NAMALWA (cell line): Measurements from ENCODE around the gene SPATA2L.
"Not testable (repeated sequence)": the region's sequence is repeated elsewhere in the genome, so short reads cannot be mapped to it uniquely, and the experiment has no call there.

Source experiments
- DNase-seq: peaks from one replicate; pipeline ENCODE4 v3.0.0-alpha.2; 2015; ENCODE audit warnings: low spot score

SPATA2L gene

DNA sequence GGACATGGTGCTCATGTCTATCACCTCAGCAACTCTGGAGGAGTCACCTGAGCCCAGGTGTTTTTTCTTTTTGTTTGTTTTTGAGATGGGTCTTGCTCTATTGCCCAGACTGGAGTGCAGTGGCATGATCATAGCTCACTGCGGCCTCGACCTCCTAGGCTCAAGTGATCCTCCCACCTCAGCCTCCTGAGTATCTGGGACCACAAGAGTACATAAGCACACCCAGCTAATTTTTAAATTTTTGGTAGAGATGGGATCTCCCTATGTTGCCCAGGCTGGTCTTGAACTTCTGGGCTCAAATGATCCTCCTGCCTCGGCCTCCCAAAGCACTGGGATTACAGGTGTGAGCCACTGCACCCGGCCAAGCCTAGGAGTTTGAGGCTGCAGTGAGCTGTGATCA lies 11.9 kb downstream of the SPATA2L start:
- not testable (repeated sequence) for DNase-seq

DNA sequence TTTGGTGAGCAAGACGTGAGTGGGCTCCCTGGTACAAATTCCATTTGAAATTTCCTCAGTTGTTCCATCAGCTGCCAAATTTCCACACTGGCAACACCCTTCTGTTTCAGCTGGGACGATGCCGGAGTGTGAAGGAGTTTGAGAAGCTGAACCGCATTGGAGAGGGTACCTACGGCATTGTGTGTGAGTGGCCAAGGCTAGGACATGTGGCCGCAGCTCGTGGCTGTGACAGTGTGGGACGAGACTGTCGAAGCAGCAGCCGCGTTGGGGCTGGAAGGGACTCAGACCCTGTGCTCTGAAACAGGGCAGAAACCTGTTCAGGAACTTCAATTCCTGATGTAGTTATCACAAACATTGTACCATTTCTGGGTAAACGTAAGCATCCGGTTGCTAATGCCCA lies 12.4 kb downstream of the SPATA2L start:
- DNase-seq: no peak

- DNase-seq: no peak
Measured at GRCh38 chr16:89688395-89688794, 13.1 kb downstream of the SPATA2L start.

DNA sequence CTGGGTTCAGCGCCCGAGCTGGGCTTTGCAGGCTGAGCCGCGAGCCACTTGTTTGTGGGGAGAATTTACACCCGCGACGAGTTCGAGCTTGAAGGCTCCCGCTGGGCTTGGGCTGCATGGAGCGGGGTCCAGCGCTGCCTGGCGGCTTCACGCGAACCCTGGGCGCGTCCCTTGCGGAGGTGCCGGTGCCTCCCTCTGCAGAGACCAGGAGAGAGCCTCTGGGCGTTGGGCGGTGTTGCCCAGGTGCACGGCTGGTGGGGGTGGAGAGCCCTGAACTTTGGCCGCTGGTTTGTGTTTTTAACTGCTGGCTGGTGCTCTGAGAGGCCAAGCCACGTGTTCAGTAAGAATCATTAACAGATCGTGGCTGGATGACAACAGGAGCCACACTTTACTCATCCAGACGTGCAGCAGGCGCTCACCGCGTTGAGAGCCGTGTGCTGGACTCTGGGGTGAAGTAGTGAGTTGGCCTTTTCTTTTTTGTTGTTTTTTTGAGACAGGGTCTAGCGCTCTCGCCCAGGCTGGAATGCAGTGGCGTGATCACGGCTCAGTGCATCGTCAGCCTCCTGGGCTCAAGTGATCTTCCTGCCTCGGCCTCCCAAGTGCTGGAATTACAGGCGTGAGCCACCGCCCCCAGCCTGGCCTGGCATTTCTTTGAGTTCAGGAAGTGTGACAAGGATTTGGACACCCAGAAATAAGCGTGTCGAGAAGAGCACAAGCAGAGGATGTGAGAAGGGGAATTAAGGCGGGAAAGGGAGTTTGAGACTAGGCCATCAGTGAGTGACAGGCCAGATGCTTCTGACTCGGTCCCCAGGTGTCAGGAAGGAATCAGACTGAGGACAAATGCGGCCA lies 14.2 kb downstream of the SPATA2L start:
- peak; percentile 76 for DNase-seq

- DNase-seq: peak; percentile 93
Measured at GRCh38 chr16:89686520-89687091, 14.9 kb downstream of the SPATA2L start, which contains the start of gene CDK10. Gene CDK10, plus strand, starts transcription at chr16:89686689. Its CDS starts 22 bp downstream, at chr16:89686711.

DNA sequence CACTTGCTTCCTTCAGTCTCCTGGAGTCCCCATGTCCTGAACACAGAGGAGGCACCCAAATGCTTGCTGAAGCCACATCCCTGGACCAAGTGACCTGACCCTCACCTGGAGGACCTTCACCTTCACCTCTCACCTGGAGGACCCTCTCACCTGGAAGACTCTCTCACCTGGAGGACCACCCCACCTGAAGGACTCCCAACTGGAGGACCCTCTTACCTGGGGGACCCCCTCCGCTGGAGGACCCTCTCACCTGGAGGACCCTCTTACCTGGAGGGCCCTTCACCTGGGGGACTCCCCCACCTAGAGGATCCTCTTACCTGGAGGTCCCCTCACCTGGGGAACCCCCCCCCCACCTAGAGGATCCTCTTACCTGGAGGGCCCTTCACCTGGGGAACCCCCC lies 15.6 kb downstream of the SPATA2L start:
- DNase-seq: no peak

GRCh38 chr16:89678258-89678657 lies 23.2 kb downstream of the SPATA2L start:
- no peak for DNase-seq

DNA sequence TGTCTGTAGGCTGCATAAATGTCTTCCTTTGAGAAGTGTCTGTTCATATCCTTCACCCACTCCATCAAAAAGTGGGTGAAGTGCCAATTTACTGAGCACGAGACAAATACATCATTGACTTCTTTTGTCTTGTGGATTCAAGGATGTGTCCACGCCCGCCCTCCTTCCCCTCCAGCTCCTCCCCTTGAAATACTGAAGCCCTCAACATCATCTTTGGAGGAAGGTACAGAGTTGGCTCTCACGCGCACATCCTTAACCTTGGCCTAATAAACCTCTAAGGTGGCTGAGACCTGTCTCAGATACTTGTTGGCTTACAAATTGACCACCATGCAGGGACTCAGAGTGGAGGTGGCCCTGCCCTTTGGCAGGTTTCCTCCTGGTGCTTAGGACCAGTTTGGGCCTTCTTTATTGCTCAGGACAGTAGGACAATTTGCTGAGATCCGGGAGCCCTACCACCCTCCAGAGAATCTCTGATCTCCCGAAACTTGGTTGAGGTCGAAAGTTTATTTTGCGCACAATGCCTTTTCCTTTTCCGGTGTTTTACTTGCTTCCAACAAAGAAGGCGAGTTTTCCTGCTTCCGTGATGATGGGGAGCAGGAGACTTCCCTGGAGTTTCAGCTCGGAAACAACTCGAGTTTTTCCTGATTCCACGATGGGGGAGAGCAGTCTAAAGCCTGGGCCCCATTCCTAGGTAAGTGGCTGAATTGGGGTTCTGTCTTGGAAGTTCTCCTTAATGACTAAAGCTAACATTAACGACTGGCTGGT lies 29.1 kb downstream of the SPATA2L start:
- DNase-seq: no peak

- DNase-seq: not testable (repeated sequence)
Measured at GRCh38 chr16:89671565-89671964, 29.9 kb downstream of the SPATA2L start.

DNA sequence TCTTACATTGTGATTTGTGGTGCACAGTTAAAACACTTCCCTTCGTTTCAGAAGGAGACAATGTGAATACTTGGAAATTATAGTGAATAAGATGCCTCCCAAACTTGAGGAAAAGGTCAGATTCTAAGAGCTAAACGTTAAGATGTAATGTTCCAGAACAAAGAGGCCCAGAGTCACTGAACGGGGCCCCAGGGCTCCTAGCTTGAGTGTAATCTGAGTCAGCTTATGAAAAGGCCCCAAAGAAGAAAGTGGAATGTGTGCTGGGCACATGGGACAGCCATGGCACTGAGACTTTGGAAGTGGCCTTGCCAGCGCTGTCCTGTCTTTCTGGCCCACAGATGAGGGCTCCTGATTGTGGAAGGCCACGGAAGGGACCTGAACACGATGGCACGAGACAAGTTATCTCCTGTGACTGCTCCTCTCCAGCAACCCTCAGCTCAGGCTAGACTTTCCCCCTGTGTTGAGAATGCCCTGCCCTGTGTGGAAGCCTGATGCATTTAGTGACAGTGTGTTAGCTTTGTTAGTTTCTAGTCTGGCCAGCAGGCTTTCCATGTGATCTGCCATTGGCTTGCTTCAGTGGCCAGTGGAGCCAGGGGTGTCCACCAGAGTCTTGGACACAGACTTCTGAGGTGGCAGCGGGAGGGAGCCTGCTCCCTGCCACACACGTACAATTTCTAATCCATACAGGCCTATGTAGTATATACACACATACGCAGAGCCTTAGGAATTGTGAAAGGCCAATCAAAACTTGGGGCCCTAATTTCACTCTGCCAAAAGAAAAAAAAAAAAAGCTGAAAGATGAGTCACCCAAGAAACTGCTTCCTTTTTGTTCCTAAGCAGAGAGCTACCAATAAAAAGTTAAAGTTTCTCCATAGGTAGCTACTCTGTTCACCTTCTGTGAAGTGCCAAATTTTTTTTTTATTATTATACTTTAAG lies 30.7 kb downstream of the SPATA2L start:
- no peak for DNase-seq

GRCh38 chr16:89669755-89670154 lies 31.8 kb downstream of the SPATA2L start:
- no peak for DNase-seq

GRCh38 chr16:89668790-89669158 lies 32.7 kb downstream of the SPATA2L start:
- no peak for DNase-seq

GRCh38 chr16:89667633-89668032 lies 33.9 kb downstream of the SPATA2L start:
- DNase-seq: no peak

- peak; percentile 57 for DNase-seq
Measured at GRCh38 chr16:89667000-89667399, 34.5 kb downstream of the SPATA2L start.

- not testable (repeated sequence) for DNase-seq
Measured at GRCh38 chr16:89664238-89664637, 37.3 kb downstream of the SPATA2L start.

- DNase-seq: no peak
Measured at GRCh38 chr16:89661215-89661614, 40.3 kb downstream of the SPATA2L start.

DNA sequence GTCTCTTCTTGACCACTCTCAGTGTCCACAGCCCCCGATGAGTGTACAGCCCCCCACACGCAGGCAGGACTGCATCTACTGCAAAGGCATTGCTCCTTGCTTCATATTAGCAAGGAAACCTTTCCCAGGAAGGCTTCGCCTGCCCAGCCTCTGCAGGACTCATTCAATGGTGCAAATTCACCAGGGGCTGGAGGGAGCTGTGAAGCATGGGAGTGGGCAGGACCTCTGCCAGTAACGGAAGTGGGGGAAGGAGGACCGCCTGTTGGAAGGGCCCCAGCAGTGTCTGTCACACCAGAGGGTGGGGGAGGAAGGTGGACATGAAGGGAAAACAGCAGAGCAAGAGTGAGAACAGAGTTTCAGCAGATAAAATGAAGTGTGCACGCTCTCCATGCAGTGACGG lies 41.4 kb downstream of the SPATA2L start:
- DNase-seq: no peak

- peak; percentile 21 for DNase-seq
Measured at GRCh38 chr16:89658221-89658879, 43.2 kb downstream of the SPATA2L start.

- DNase-seq: peak; percentile 93
Measured at GRCh38 chr16:89657442-89658220, 43.9 kb downstream of the SPATA2L start, which contains the start of the genes CHMP1A and SPATA33. Gene CHMP1A, minus strand, starts transcription at chr16:89657708. Its CDS starts 120 bp downstream, at chr16:89657588. Gene SPATA33, plus strand, starts transcription at chr16:89657836. Its CDS starts 76 bp downstream, at chr16:89657912.
